Measurements from ENCODE around the gene EXOC4.

Gene EXOC4

GRCh38 chr7:134031835-134032617 is 779.1 kb downstream of the EXOC4 start:
- in situ Hi-C loops (cut with MboI; ENCODE audit: low pct_unique_long_range_greater_than_20kb, low sequenced_read_pairs), result no loop called here

GRCh38 chr7:134034652-134035051 is 781.8 kb downstream of the EXOC4 start:
- DNase-seq, result no peak
- in situ Hi-C loops (cut with MboI; ENCODE audit: low pct_unique_long_range_greater_than_20kb, low sequenced_read_pairs), result no loop called here

More at GRCh38 chr7:134031835-134032617, 779.1 kb downstream of the EXOC4 start:
- no peak for DNase-seq

DNA sequence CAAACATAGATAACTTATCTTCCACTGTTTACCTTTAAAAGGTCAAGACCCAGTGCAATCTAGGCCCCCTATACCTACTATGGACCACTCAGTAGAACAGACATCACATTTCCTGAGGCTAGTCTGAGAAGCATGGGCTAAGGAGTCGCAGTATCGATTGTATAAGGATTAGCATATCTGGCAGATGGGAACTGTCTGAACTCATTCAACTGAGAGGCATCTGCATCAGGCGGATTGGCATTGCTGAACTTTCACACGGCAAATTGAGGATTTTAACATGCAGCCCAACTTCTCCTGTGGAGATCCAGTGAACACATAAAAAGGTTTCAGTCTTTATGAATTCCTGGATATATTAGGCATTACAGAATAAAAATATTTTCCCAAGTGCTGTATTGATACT is 785.1 kb downstream of the EXOC4 start:
- in situ Hi-C loops (cut with MboI; ENCODE audit: low pct_unique_long_range_greater_than_20kb, low sequenced_read_pairs), result no loop called here
- DNase-seq, result no peak

GRCh38 chr7:134040988-134041387 is 788.1 kb downstream of the EXOC4 start:
- DNase-seq, result no peak
- in situ Hi-C loops (cut with MboI; ENCODE audit: low pct_unique_long_range_greater_than_20kb, low sequenced_read_pairs), result no loop called here

DNA sequence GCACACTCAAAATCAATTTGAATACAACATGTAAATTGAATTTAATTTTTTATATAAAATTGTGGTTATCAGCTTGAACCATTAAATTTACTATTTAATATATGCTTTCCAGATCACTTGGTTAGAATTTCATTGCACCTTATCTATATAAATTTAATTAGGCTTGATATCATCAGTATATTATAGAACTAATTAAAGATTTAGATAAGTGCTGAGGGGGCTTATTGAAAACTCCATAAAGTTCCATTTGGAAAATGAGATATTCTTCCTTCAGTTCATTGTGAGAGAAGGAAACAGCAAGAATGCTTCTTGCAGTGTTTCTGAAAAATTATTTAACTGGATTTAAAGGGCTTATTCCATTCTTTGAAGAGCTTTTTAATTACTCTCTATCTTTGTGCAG is 788.6 kb downstream of the EXOC4 start:
- no peak for DNase-seq
- in situ Hi-C loops (cut with MboI; ENCODE audit: low pct_unique_long_range_greater_than_20kb, low sequenced_read_pairs), result no loop called here

DNA sequence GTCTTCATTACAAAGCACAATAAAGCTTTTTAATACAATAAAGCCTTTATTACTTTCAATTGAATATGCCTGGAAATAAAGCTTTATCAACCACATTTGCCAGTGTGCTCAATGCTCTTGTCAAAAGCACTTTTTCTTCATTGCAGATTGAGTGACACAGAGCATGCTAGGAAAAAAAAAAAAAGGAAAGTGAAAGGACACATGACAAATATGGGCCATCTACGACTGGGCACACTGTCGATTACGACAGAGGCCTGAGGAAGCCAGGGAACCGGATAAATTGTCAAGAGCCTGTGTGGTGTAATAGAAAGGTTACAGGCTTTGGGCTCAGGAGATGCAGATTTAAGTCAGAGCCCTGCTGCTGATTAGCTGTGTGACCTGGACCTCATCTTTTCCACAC is 789.4 kb downstream of the EXOC4 start:
- no peak for DNase-seq
- in situ Hi-C loops (cut with MboI; ENCODE audit: low pct_unique_long_range_greater_than_20kb, low sequenced_read_pairs), result no loop called here

- in situ Hi-C loops (cut with MboI; ENCODE audit: low pct_unique_long_range_greater_than_20kb, low sequenced_read_pairs), result no loop called here
- DNase-seq, result no peak
Observed at GRCh38 chr7:134044682-134045081, 791.8 kb downstream of the EXOC4 start.

DNA sequence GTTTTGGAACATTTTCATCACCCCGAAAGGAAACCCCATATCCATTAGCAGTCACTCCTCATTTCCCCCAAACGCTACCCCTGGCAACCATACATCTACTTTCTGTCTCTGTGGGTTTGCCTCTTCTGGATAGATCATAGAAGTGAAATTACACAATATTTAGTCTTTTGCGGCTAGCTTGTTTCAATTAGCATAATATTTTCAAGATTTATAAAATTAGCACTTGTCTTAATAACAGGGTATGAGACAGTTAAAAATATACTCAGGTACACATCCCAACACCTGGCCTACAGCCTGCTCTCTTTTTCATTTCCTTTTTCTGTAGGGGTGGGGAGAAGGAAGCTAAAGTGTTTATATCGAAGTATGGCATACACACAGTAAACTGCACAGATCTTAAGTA is 792.8 kb downstream of the EXOC4 start:
- DNase-seq, result no peak
- in situ Hi-C loops (cut with MboI; ENCODE audit: low pct_unique_long_range_greater_than_20kb, low sequenced_read_pairs), result no loop called here

DNA sequence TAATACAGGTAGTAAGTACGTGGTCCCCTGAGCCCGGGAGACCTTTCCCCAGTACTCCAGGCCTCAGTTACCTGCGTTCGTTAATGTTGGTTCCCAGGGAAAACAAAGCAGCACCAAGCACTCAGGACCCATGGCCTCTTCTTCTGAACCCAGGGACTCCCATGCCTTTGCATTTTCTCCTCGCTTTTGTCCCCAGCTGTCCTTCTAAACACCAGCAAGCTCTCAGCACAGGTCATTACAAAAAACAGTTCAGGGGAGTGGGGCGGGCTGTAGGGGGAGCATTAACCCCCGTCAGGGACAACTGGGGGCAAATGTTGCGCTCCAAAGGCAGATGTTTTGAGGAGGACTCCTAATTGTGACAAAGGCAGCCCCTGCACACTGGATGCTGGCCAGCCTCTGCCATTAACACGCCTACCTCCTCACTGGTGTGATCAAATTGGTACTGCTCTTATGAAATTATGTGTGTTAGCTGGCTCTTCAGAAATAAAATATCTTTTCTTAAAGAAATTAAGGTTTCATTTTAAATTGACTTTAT is 793.8 kb downstream of the EXOC4 start:
- DNase-seq, result no peak
- in situ Hi-C loops (cut with MboI; ENCODE audit: low pct_unique_long_range_greater_than_20kb, low sequenced_read_pairs), result no loop called here

DNA sequence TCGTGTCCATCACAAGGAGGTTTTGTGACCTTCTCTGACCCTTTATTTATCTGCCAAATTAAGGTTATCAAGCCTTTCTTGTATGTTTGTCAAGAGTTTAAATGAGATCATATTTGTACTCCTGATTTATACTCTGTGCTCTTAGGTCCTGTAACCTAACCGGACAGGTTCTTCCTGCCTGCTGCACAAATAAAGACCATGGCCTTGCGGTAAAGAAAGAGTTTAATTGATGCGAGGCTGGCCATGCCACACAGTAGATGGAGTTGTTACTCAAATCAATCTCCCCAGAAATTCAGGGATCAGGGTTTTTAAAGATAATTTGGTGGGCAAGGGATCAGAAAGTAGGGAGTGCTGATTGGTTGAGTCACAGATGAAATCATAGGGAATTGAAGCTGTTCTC is 794.8 kb downstream of the EXOC4 start:
- no peak for DNase-seq
- in situ Hi-C loops (cut with MboI; ENCODE audit: low pct_unique_long_range_greater_than_20kb, low sequenced_read_pairs), result no loop called here

DNA sequence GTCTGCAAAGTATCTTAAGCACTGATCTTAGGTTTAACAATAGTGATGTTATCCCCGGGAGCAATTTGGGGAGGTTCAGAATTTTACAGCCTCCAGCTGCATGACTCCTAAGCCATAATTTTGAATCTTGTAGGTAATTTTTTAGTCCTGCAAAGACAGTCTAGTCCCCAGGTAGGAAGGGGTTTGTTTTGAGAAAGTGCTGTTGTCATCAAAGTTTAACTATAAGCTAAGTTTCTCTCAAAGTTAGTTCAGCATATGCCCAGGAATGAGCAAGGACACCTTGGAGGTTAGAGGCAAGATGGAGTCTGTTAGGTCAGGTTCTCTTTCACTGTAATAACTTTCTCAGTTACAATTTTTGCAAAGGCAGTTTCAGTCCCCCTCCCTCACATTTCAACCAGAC is 795.3 kb downstream of the EXOC4 start:
- DNase-seq, result no peak
- in situ Hi-C loops (cut with MboI; ENCODE audit: low pct_unique_long_range_greater_than_20kb, low sequenced_read_pairs), result no loop called here

DNA sequence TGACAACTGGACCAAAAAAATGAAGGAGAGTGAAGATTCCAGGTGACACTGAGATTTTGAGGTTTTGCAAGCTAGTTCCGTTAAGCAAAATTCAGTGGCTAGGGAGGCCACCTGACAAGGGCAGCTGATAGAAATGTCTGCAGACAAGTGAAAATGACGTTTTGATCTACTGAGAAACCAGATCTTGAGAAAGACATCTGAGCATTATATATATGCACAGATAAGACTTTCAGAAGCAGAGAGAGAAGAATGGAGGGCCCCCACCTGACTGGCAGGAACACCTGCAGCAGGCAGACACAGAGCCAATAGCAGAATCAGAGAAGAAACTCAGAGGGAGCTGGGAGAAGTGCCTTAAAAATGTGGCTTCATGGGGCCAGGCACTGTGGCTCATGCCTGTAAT is 798.1 kb downstream of the EXOC4 start:
- in situ Hi-C loops (cut with MboI; ENCODE audit: low pct_unique_long_range_greater_than_20kb, low sequenced_read_pairs), result no loop called here

DNA sequence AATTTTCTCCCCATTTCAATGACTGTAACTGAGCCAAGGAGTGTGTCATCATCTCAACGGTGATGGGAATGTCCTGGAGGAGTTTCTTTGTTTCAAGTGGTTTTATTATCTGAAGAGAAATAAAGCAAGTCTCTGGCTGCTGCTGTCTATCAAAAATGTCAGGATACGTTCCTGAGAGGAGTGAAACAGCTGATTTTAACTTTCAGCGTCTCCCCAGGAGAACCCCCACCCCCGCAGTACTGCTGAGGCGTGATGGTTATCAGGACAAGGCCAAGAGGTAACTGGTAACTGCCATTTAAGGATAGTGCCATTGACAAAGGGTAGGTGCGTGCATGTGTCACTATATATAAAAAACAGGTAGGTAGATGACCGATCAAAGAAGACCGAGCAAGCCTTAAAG is 803.9 kb downstream of the EXOC4 start:
- in situ Hi-C loops (cut with MboI; ENCODE audit: low pct_unique_long_range_greater_than_20kb, low sequenced_read_pairs), result no loop called here
- no peak for DNase-seq

More for the DNA sequence above, 798.1 kb downstream of the EXOC4 start:
- no peak for DNase-seq

DNA sequence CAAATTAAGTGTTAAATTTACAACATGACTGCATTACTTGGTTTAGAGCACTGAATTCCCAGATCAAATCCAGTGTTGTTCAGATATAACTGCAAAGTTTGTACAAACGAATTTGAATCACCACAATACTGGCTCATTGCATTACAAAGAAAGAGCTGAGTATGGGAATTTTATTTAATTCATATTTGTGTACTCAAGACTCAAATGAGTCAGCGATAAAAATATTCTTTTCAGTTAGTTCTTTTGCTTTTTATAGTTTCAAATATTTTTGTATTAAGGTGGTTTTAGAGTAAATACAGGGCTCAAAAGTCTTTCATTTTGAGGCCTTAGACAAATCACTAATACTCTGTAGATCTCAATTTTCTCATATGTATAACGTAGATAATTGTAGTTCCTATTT is 805.6 kb downstream of the EXOC4 start:
- DNase-seq, result no peak

GRCh38 chr7:134058980-134059379 is 806.1 kb downstream of the EXOC4 start:
- in situ Hi-C loops (cut with MboI; ENCODE audit: low pct_unique_long_range_greater_than_20kb, low sequenced_read_pairs), result no loop called here

More for the DNA sequence above, 805.6 kb downstream of the EXOC4 start:
- in situ Hi-C loops (cut with MboI; ENCODE audit: low pct_unique_long_range_greater_than_20kb, low sequenced_read_pairs), result no loop called here

DNA sequence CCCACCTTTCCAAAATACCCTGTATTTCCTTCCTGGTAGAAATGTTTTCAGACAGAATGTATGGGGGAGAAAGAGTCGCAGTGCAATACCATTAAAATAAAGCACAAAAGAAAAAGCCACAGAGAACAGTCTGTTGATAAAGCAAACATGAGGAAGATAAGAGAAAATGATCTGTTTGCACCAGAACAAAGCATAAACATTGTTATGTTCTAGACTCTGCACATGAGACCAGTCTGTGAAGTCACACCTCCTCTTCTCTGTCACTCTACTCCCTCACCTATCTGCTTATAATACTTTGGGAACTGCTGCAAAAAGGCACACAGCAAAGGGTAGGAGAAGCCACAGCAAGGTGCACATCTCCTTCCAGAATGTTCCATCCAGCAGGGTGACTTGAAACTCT is 807.0 kb downstream of the EXOC4 start:
- DNase-seq, result no peak
- in situ Hi-C loops (cut with MboI; ENCODE audit: low pct_unique_long_range_greater_than_20kb, low sequenced_read_pairs), result no loop called here

More at GRCh38 chr7:134058980-134059379, 806.1 kb downstream of the EXOC4 start:
- no peak for DNase-seq

DNA sequence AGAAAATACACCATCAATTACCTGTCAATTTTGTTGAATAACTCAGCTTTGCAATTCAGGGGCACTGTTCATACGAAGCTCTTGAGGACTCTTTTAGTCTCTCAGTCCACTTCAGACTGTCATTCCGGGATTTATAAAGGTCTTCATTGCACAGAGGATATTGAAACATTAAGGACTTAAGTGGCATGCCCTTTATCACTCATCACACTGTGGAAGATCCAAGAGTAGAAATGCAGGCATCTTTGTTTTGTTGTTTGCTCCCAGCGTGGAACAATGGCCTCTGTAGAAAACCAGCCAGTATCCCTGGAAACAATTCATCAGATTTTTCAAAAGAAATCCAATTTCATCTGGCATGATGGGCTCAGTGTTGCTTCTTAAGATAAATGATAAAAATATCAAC is 808.0 kb downstream of the EXOC4 start:
- DNase-seq, result no peak
- in situ Hi-C loops (cut with MboI; ENCODE audit: low pct_unique_long_range_greater_than_20kb, low sequenced_read_pairs), result no loop called here

- in situ Hi-C loops (cut with MboI; ENCODE audit: low pct_unique_long_range_greater_than_20kb, low sequenced_read_pairs), result no loop called here
- DNase-seq, result no peak
Observed at GRCh38 chr7:134062460-134062859, 809.6 kb downstream of the EXOC4 start.

- DNase-seq, result no peak
- in situ Hi-C loops (cut with MboI; ENCODE audit: low pct_unique_long_range_greater_than_20kb, low sequenced_read_pairs), result no loop called here
Observed at GRCh38 chr7:134065415-134065814, 812.5 kb downstream of the EXOC4 start.

DNA sequence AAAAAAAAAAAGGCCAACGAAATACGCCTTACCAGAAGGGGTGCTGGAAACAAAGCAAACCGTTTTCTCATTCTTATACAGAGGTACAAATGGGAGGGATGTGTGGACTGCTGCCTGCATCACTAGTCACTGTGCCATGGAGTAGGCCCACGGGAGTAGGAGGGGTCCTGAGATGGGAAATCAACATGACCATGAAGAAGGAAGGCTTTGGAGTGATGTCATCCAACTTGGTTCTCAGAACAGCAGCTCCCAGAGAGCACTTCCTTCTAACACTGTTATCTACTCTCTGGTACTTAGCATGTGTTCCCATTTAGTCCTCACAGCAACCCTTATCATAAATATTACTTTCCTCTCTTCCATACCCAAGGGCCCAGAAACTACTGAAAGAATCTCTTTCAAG is 814.3 kb downstream of the EXOC4 start:
- in situ Hi-C loops (cut with MboI; ENCODE audit: low pct_unique_long_range_greater_than_20kb, low sequenced_read_pairs), result no loop called here
- no peak for DNase-seq

DNA sequence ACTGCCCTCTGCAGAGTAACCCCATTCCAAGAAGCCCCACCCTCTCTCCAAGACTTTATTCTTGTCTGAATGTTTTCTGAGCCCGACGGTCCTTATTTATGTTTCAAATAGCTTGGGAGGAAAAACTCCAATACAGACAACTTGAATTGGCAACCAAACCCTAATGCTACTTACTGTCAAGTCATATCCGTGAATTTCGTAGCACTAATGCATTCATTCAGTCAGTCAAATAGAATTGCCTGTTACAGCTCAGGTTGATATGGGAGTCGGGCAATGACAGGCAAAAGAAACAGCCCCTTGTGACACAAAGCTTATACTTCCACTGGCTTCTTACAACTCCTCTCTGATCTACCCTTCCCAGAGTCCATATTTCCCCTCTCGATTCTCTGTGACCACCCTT is 815.8 kb downstream of the EXOC4 start:
- DNase-seq, result no peak
- in situ Hi-C loops (cut with MboI; ENCODE audit: low pct_unique_long_range_greater_than_20kb, low sequenced_read_pairs), result no loop called here

Measured in KBM-7 (cell line).